Inflammatory macrophage treated with lipopolysaccharide for 4 hours (primary cell): Measurements from ENCODE around the gene MAPKBP1.
"Not testable (repeated sequence)": the region's sequence is repeated elsewhere in the genome, so short reads cannot be mapped to it uniquely, and the experiment has no call there.

Source experiments
- DNase-seq: peaks from one replicate; pipeline ENCODE4 v3.0.0-alpha.2; 2020

Gene MAPKBP1

GRCh38 chr15:41827290-41827879, 53.1 kb downstream of the MAPKBP1 start:
- DNase-seq, result no peak

GRCh38 chr15:41827880-41828806, 53.9 kb downstream of the MAPKBP1 start, which contains the start of gene JMJD7:
Gene JMJD7, plus strand, starts transcription at chr15:41828092. Its CDS starts 33 bp downstream, at chr15:41828125.
- DNase-seq, result peak; percentile 89

GRCh38 chr15:41828807-41829141, 54.5 kb downstream of the MAPKBP1 start:
- DNase-seq, result no peak

GRCh38 chr15:41829959-41830646, 55.8 kb downstream of the MAPKBP1 start:
- no peak for DNase-seq

GRCh38 chr15:41831291-41831690, 57.0 kb downstream of the MAPKBP1 start:
- DNase-seq, result not testable (repeated sequence)

- no peak for DNase-seq
Observed at GRCh38 chr15:41832208-41832607, 57.9 kb downstream of the MAPKBP1 start.

GRCh38 chr15:41832875-41833274, 58.6 kb downstream of the MAPKBP1 start:
- no peak for DNase-seq

- DNase-seq, result peak; percentile 80
Observed at GRCh38 chr15:41834096-41834495, 59.8 kb downstream of the MAPKBP1 start.

GRCh38 chr15:41836073-41836472, 61.8 kb downstream of the MAPKBP1 start:
- no peak for DNase-seq

- no peak for DNase-seq
Observed at GRCh38 chr15:41836713-41837454, 62.6 kb downstream of the MAPKBP1 start.

- DNase-seq, result no peak
Observed at GRCh38 chr15:41838400-41838897, 64.2 kb downstream of the MAPKBP1 start, which contains the start of gene PLA2G4B. Gene PLA2G4B, plus strand, starts transcription at chr15:41838847. Its CDS starts 67 bp downstream, at chr15:41838914.

- DNase-seq, result no peak
Observed at GRCh38 chr15:41839781-41840491, 65.7 kb downstream of the MAPKBP1 start.

GRCh38 chr15:41840673-41841072, 66.4 kb downstream of the MAPKBP1 start:
- DNase-seq, result no peak

- DNase-seq, result no peak
Observed at GRCh38 chr15:41841131-41841530, 66.8 kb downstream of the MAPKBP1 start.

- no peak for DNase-seq
Observed at GRCh38 chr15:41842229-41842628, 67.9 kb downstream of the MAPKBP1 start.

- no peak for DNase-seq
Observed at GRCh38 chr15:41843571-41843970, 69.3 kb downstream of the MAPKBP1 start.

- DNase-seq, result no peak
Observed at GRCh38 chr15:41844814-41845213, 70.5 kb downstream of the MAPKBP1 start.

- no peak for DNase-seq
Observed at GRCh38 chr15:41847206-41847605, 72.9 kb downstream of the MAPKBP1 start.

GRCh38 chr15:41847981-41848380, 73.7 kb downstream of the MAPKBP1 start:
- DNase-seq, result no peak

- DNase-seq, result peak; percentile 3
Observed at GRCh38 chr15:41848631-41849030, 74.3 kb downstream of the MAPKBP1 start.

- DNase-seq, result no peak
Observed at GRCh38 chr15:41849204-41849603, 74.9 kb downstream of the MAPKBP1 start.

- DNase-seq, result no peak
Observed at GRCh38 chr15:41849861-41850260, 75.6 kb downstream of the MAPKBP1 start.
